ENCODE results near the gene NPAS2.

NPAS2 gene

GRCh38 chr2:100928235-100928634 is 108.3 kb downstream of the NPAS2 start:
- H3K9me3 ChIP-seq (ENCODE audit: control insufficient read depth, low read length), result no peaks in the 10 kb centered on the region
- 86 to 92% methylated on average over 5 of the region's 6 CpGs for WGBS, 2 experiments (ENCODE audit: insufficient coverage in 2 of 2)
- H3K27ac ChIP-seq (ENCODE audit: low read depth, low read length, severe bottlenecking), result no peak overlapping the region
- H3K4me3 ChIP-seq (ENCODE audit: extremely low read depth, insufficient read depth, low read length, poor library complexity, severe bottlenecking), result no peak overlapping the region
- H3K36me3 ChIP-seq (ENCODE audit: control insufficient read depth, insufficient read depth, low read length), result no peaks in the 10 kb centered on the region
- H3K4me1 ChIP-seq (ENCODE audit: control insufficient read depth, insufficient read depth, low read length, poor library complexity, severe bottlenecking), result no peaks in the 10 kb centered on the region

GRCh38 chr2:100929147-100929546 is 109.2 kb downstream of the NPAS2 start:
- Histone ChIP-seq H3K36me3 (ENCODE audit: control insufficient read depth, insufficient read depth, low read length) (no peaks in the 10 kb centered on the region), H3K4me1 (ENCODE audit: control insufficient read depth, insufficient read depth, low read length, poor library complexity, severe bottlenecking) (no peaks in the 10 kb centered on the region), H3K4me3 (ENCODE audit: extremely low read depth, insufficient read depth, low read length, poor library complexity, severe bottlenecking) (no peak overlapping the region), H3K9me3 (ENCODE audit: control insufficient read depth, low read length) (no peaks in the 10 kb centered on the region), H3K27ac (ENCODE audit: low read depth, low read length, severe bottlenecking) (no peak overlapping the region)
- WGBS, 2 experiments (ENCODE audit: insufficient coverage in 2 of 2), result 90 to 100% methylated on average over 2 of the region's 2 CpGs

- H3K27ac ChIP-seq (ENCODE audit: low read depth, low read length, severe bottlenecking), result peak overlapping the region; percentile 29
- WGBS, 2 experiments (ENCODE audit: insufficient coverage in 2 of 2), result 98 to 100% methylated on average over 5 of the region's 6 CpGs
Observed at GRCh38 chr2:100934504-100935371, 114.8 kb downstream of the NPAS2 start.

GRCh38 chr2:100935372-100935752 is 115.4 kb downstream of the NPAS2 start:
- WGBS, 2 experiments (ENCODE audit: insufficient coverage in 2 of 2), result 83 to 95% methylated on average over 2 to 3 of the region's 3 CpGs
- Histone ChIP-seq H3K4me3 (ENCODE audit: extremely low read depth, insufficient read depth, low read length, poor library complexity, severe bottlenecking) (no peak overlapping the region), H3K4me1 (ENCODE audit: control insufficient read depth, insufficient read depth, low read length, poor library complexity, severe bottlenecking) (peaks cover 16% of the 10 kb centered on the region), H3K27ac (ENCODE audit: low read depth, low read length, severe bottlenecking) (no peak overlapping the region), H3K36me3 (ENCODE audit: control insufficient read depth, insufficient read depth, low read length) (no peaks in the 10 kb centered on the region), H3K9me3 (ENCODE audit: control insufficient read depth, low read length) (no peaks in the 10 kb centered on the region)

More at GRCh38 chr2:100934504-100935371, 114.8 kb downstream of the NPAS2 start:
- Histone ChIP-seq H3K36me3 (ENCODE audit: control insufficient read depth, insufficient read depth, low read length) (no peaks in the 10 kb centered on the region), H3K4me3 (ENCODE audit: extremely low read depth, insufficient read depth, low read length, poor library complexity, severe bottlenecking) (no peak overlapping the region), H3K9me3 (ENCODE audit: control insufficient read depth, low read length) (no peaks in the 10 kb centered on the region), H3K4me1 (ENCODE audit: control insufficient read depth, insufficient read depth, low read length, poor library complexity, severe bottlenecking) (peaks cover 16% of the 10 kb centered on the region)

GRCh38 chr2:100936070-100936741 is 116.3 kb downstream of the NPAS2 start:
- WGBS, 2 experiments (ENCODE audit: insufficient coverage in 2 of 2), result 90 to 95% methylated on average over 8 to 9 of the region's 10 CpGs
- Histone ChIP-seq H3K4me3 (ENCODE audit: extremely low read depth, insufficient read depth, low read length, poor library complexity, severe bottlenecking) (no peak overlapping the region), H3K4me1 (ENCODE audit: control insufficient read depth, insufficient read depth, low read length, poor library complexity, severe bottlenecking) (peaks cover 16% of the 10 kb centered on the region), H3K9me3 (ENCODE audit: control insufficient read depth, low read length) (no peaks in the 10 kb centered on the region), H3K36me3 (ENCODE audit: control insufficient read depth, insufficient read depth, low read length) (no peaks in the 10 kb centered on the region), H3K27ac (ENCODE audit: low read depth, low read length, severe bottlenecking) (no peak overlapping the region)

- Histone ChIP-seq H3K9me3 (ENCODE audit: control insufficient read depth, low read length) (no peaks in the 10 kb centered on the region), H3K36me3 (ENCODE audit: control insufficient read depth, insufficient read depth, low read length) (no peaks in the 10 kb centered on the region), H3K4me3 (ENCODE audit: extremely low read depth, insufficient read depth, low read length, poor library complexity, severe bottlenecking) (no peak overlapping the region), H3K27ac (ENCODE audit: low read depth, low read length, severe bottlenecking) (no peak overlapping the region), H3K4me1 (ENCODE audit: control insufficient read depth, insufficient read depth, low read length, poor library complexity, severe bottlenecking) (peaks cover 16% of the 10 kb centered on the region)
- WGBS, 2 experiments (ENCODE audit: insufficient coverage in 2 of 2), result 40% methylated on average over 2 of the region's 2 CpGs; no CpG with 5 or more reads in 1 of the 2 experiments
Observed at GRCh38 chr2:100936972-100937542, 117.1 kb downstream of the NPAS2 start.

GRCh38 chr2:100938031-100939026 is 118.4 kb downstream of the NPAS2 start:
- Histone ChIP-seq H3K9me3 (ENCODE audit: control insufficient read depth, low read length) (no peaks in the 10 kb centered on the region), H3K36me3 (ENCODE audit: control insufficient read depth, insufficient read depth, low read length) (no peaks in the 10 kb centered on the region), H3K27ac (ENCODE audit: low read depth, low read length, severe bottlenecking) (no peak overlapping the region), H3K4me3 (ENCODE audit: extremely low read depth, insufficient read depth, low read length, poor library complexity, severe bottlenecking) (no peak overlapping the region), H3K4me1 (ENCODE audit: control insufficient read depth, insufficient read depth, low read length, poor library complexity, severe bottlenecking) (peaks cover 16% of the 10 kb centered on the region)
- 94% methylated on average over 7 to 9 of the region's 15 CpGs for WGBS, 2 experiments (ENCODE audit: insufficient coverage in 2 of 2)

- no peak overlapping the region for H3K27ac ChIP-seq (ENCODE audit: low read depth, low read length, severe bottlenecking)
- H3K36me3 ChIP-seq (ENCODE audit: control insufficient read depth, insufficient read depth, low read length), result no peaks in the 10 kb centered on the region
- peaks cover 15% of the 10 kb centered on the region for H3K4me1 ChIP-seq (ENCODE audit: control insufficient read depth, insufficient read depth, low read length, poor library complexity, severe bottlenecking)
- H3K4me3 ChIP-seq (ENCODE audit: extremely low read depth, insufficient read depth, low read length, poor library complexity, severe bottlenecking), result no peak overlapping the region
- WGBS, 2 experiments (ENCODE audit: insufficient coverage in 2 of 2), result 91 to 92% methylated on average over 4 of the region's 6 CpGs
- H3K9me3 ChIP-seq (ENCODE audit: control insufficient read depth, low read length), result no peaks in the 10 kb centered on the region
Observed at GRCh38 chr2:100939445-100939844, 119.5 kb downstream of the NPAS2 start.

GRCh38 chr2:100940240-100940639 is 120.3 kb downstream of the NPAS2 start:
- H3K36me3 ChIP-seq (ENCODE audit: control insufficient read depth, insufficient read depth, low read length), result no peaks in the 10 kb centered on the region
- no peaks in the 10 kb centered on the region for H3K9me3 ChIP-seq (ENCODE audit: control insufficient read depth, low read length)
- H3K27ac ChIP-seq (ENCODE audit: low read depth, low read length, severe bottlenecking), result no peak overlapping the region
- peaks cover 7% of the 10 kb centered on the region for H3K4me1 ChIP-seq (ENCODE audit: control insufficient read depth, insufficient read depth, low read length, poor library complexity, severe bottlenecking)
- no peak overlapping the region for H3K4me3 ChIP-seq (ENCODE audit: extremely low read depth, insufficient read depth, low read length, poor library complexity, severe bottlenecking)
- WGBS, 2 experiments (ENCODE audit: insufficient coverage in 2 of 2), result 100% methylated on average over 2 to 4 of the region's 4 CpGs
